Activated gamma-delta T cell treated with anti-CD3 and anti-CD28 coated beads, Interleukin-2, amount 50 U/mL, for 16 hours (primary cell): ENCODE results near the gene TJP2.
"Not testable (repeated sequence)": the region's sequence is repeated elsewhere in the genome, so short reads cannot be mapped to it uniquely, and the experiment has no call there.

Experiments used
- DNase-seq: peaks from one replicate; pipeline ENCODE4 v3.0.0-alpha.2; 2020; ENCODE audit warnings: low read depth

TJP2 gene

GRCh38 chr9:69158471-69158870, 15.6 kb upstream of the TJP2 start:
- DNase-seq: no peak

DNA sequence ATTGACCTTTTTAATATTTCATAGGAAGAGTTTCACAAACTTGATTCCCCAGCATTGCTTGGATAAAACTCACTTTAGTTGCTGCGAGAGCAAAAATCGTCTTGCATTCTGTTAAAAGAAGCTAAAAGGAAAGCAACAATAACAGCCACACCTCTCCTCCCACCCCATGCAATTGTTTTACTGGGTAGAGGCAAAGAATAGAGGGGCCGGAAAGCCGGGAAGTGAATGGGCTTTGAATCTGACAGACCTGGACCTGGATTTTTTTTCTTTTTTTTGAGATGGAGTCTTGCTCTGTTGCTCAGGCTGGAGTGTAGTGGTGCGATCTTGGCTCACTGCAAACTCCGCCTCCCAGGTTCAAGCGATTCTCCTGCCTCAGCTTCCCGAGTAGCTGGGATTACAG, 9.5 kb upstream of the TJP2 start:
- not testable (repeated sequence) for DNase-seq

GRCh38 chr9:69165581-69165980, 8.5 kb upstream of the TJP2 start:
- no peak for DNase-seq

DNA sequence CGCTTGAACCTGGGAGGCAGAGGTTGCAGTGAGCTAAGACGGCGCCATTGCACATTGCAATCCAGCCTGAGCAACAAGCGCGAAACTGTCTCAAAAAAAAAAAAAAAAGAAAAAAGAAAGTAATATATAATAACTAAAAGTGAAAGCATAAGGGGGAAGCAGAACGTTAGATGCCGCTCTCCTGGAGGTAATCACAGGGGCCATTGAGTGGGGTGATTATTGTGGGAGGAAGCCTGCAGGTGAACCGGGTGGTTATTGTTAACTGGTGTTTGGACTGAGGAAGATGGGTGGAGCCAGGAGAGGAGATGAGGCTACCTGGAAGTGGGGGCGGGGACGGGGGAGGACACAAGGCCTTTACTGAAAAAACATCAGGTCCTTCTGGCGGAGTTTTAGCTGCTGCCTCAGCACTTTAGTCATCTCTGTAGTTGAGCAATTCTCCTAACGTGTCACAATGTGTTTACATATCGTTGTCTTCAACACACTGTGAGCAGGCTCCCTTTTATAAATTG, 5.3 kb upstream of the TJP2 start:
- DNase-seq: no peak

DNA sequence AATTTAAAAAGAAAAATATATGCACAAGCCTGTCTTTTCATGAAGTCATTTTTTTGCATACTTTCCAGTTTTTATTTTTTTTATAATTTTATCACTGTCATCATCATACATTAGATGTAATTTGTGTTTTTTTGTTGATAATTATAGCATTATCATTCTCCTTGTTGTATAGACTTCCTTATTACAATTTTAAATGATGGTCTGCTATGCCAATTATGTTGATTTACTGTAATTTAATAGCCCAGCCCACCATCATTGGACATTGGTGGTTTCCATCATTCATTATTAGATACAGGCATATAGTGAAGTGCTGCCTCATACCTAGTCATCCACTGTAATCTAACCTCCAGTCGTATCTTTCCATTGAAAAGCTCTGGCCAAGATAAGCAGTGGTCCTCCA, 3.8 kb upstream of the TJP2 start:
- DNase-seq: no peak

DNA sequence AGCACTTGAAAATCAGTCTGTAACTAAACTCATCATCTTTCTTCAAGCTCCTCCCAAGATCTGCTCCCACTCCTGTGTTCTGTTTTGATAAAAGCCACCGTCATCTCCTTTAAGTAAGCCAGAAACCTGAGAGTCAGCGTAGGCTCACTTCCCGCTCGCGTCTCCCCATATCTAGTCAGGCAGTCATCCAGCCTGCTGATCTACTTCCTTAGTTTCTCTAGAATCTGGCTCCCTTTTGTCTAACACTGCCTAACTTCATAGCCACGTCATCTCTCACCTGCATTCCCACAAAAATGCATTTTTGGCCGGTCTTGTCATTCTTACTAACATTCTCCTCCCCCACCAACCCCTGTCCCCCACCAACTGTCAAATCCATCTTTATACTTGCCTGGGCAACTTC, 3.0 kb upstream of the TJP2 start:
- no peak for DNase-seq

DNA sequence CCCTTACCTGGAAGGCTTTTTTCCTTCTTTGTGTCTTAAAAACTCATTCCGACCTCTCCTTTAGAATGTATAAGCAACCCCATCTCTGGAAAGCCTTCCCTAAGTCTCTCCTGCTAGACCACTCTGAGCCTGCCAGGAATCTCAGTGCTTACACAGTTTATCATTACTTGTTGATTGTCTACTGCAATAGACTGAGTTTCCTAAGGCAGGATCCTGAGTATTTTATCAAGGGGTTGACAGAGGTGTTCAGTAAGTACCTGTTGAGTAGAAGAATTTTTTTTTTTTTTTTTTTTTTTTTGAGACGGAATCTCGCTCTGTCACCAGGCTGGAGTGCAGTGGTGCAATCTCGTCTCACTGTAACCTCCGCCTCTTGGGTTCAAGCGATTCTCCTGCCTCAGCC, 2.6 kb upstream of the TJP2 start:
- DNase-seq: no peak

GRCh38 chr9:69172895-69173294, 1.2 kb upstream of the TJP2 start:
- DNase-seq: no peak

- DNase-seq: no peak
Observed at GRCh38 chr9:69173497-69173890, 583 bp upstream of the TJP2 start.

DNA sequence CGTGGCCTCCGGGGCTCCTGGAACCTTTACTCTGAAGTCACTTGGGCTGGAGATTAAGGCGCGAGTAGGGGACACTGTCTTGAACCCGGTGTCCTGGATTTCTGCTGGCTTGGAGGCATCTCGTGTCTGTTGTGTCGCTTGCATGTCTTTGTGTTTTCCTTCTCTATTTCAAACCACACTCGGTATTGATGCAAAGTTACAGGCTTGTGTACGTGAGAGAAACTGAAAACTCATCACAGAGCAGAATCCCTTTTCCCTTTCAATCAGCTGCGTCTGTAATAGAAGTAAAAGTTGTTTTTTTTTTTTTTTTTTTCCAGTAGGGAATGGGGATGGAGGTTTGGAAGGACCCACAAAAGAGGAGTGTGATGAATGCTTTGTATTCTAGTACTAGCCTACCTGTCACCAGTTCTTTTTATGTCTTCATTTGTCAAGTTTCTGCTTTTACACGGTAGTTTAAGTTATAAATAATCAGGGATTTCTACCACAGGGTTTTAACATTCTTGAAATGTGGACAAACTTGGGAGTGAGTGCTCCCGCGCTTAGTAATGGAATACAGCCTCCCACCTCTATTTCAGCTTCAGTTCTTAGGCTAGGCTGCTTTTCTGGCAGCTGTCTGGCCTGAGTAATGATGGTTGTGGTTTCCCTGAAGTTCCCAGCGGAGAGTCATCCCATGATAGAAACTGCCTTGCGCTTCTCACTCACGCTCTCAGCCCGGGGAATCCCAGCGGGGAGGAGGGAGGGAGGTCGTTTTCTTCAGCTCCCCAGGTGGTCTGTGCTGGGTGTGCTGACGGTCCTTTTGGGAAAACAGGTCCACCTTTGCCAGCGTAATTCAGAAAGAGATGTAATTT, 763 bp downstream of the TJP2 start:
- no peak for DNase-seq

DNA sequence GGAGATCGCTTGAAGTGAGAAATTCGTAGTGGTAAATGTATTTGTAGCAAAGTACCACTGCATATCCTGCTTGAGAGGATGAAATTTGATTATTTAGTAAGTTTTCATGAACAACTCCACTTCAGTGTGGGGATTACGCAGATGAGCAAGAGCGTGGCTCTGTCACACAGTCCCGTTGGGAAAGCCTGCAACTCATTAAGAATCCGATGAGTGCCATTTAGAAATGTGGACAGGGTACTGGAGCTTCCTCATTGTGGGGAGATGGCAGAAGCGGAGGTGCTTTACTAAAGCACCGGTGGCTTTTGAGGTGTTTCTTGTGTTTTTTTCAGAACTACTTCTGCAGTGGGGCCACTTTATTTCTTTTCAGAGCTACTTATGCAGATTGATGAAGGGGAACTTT, 1.4 kb downstream of the TJP2 start:
- no peak for DNase-seq

DNA sequence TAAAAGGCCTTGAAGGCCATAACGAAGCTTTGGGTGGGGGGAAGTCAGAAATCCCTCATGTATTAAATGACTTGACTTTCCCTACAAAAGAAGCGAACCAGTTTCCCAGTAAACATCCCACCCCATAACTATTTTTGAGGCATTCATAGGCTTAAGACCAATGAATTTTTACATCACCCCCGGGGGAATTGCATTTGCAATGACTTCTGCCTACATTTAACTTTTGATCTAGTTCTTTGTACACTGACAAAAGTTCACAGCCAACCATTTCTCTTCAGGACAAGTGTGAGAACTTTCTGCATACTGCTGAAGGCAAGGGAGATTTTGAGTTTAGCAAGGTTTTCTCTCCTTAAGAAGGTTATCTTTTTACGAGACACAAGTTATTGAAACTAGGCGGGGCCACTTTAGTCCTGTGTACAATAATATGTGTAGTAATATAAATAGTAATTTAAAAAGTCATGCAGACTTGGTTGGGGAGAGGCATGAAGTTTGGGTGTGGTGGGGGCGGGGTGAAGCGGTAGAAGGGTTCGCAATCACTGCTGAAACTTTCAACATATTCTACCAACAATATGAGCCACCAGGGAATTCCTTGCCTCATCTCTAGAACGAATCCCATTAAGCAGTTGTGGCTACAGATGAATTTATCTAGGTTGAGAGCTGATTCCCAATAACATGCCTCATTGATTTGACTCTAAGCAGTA, 2.5 kb downstream of the TJP2 start:
- no peak for DNase-seq

DNA sequence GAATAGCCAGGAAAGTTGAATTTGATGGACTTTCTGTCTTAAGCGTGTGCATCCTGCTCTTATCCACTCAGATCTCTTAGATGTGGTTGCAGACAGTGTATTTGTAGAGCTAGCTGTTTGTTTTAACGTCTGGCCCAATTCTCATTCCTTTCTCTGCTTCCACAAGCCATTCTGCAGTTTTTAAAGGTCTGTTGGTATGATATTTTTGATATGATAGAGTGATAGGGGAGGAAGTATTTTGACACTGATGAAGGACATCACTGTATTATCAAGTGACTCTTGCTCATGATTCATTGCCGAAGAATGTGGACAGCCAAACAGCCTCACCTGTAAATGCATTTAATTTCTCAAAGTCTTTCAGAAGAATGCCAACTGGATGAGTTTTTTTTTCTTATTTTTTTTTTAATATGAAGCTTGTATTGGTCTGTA, 4.5 kb downstream of the TJP2 start:
- no peak for DNase-seq

DNA sequence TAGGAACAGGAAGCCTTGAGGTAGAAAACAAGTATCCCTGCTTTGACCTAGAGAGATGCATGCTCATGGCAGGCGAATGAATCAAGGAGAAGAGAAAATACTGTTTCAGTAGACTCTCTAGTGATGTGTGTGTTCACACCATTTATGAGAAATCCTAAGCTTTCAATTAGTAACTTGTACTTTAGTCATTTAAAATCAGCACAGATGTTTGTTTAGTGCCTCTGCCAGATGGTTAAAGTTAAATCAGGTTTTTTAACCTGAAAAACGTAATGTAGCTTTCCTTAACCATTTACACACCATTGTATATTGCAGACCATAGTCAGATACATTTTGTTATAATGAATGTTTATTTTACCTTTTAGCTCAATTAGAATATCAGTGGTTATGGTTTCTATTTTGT, 5.0 kb downstream of the TJP2 start:
- DNase-seq: no peak

GRCh38 chr9:69180200-69180599, 6.1 kb downstream of the TJP2 start:
- DNase-seq: no peak

DNA sequence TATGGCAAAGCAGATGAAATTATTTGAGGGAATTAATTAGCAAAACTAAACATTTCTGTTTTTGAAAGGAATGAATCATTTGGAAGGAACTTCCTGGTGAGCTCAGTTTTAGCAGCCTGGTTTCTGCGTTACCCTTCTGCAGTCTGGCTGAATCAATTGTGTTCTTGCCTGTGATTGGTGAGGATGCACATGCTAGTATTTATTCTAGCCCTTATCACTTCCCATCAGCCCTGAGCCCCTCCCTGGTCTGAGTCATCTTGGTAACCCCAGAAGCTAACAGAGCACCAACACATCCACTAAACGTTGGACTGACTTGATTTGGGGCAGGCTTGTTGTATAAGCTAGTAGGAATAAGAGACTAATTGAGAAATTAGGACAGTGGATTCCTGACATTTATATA, 6.6 kb downstream of the TJP2 start:
- no peak for DNase-seq

DNA sequence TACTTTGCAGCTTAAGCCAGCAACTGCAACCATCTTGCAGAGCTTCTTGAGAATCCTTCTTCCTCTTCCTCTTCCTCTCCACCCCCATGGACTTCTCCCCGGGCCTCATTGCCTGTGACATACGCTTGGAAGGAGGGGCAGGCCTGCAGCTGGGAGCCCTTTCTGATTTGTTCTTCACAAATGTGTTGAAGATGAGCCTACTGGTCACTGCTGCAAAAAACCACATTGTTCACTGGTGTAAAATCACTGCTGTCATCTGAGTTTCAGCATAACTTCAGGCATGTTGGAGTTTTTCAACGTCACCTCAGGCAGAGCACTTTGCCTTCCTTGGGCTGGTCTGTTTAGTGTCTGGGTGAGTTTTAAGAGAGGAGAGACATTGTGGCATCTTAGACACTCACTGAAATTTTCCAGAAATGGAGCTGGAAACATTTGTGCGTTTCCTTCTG, 7.9 kb downstream of the TJP2 start:
- DNase-seq: no peak

DNA sequence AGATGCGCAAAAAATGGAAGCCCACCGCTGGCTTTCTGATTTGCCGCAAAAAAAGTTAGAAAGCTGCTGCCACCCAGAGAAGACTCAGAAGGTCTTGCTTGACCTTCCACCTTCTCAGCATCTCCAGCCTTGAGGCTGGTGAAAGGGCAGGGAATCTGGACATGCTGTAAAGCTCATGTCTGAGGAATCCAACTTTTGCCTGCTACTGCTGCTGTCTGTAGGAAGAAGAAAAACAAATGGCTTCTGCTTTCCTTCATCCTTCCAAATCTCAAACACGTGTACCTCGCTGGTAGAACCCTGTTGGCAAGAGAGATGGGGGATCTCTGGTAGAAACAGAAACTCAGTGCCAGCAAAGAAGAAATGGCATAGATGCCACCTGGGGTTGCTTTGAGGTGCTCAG, 10.2 kb downstream of the TJP2 start:
- no peak for DNase-seq

DNA sequence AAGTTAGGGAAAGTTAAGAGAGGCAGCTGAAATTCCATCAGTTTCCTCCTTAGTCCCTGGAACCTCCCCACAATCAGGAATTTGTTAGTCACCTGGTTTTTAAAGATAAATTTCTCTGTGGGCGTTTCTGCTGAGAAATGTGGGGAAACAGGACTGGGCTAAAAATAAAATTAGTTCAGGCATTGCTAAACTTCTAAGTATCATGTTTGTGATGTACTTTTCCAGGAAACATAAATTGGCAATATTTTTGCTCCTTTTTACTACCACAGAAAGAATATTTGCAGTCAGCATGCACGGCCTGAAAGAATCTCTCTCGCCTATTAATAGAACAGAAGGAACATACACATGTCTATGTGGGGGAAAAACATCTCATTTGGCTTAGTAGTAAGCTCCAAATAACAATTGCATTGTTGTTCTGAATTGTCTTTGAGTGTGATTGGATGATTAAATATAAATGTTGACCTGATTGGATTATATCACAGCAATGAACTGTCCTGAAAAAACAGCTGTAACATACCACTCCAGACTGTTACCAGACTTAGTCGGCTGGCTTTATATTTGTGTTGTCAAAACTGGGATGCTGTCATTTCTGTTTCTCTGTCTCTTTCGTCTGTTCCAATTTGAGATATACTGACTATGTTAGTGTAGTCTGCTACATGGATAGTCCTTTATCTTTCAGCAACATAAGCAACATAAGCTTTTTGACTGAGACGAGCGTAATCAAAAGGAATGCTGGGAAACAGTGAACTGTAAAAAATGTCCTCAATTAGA, 12.9 kb downstream of the TJP2 start:
- DNase-seq: no peak

- DNase-seq: no peak
Observed at GRCh38 chr9:69188975-69189374, 14.9 kb downstream of the TJP2 start.

DNA sequence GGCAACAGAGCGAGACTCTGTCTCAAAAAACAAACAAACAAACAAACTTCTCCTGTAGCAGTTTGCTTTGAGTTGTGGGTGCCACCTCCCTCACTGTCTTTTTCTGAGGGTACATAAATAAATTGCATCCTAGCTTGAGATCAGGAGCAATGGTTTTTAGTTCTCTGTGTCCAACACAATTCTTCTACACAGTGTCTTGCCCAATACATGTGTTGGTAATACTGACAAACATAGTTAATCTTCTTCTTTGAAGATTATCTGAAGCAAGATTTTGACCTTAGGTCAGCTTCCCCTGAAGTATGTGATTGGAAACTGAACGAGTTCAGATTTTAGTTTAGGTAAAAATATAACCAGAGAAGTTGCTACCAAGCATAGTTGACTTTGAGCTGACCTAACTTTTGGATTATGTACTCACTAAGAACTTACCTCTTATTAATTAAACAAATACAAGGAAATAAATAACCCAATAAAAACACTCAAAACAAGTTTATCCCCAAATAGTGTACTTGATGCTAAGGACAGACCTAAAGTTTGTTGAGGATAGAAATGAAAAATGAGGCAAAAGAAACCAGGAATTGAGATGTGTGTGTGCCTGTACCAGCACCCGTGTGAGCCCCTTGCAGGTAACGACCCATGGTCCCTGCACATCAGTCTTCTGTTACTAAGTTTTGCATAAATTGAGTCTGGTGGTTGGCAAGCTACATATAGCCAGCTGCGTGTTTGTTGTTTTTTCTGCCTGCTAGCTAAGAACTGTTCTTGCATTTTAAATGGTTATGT, 16.2 kb downstream of the TJP2 start:
- no peak for DNase-seq

DNA sequence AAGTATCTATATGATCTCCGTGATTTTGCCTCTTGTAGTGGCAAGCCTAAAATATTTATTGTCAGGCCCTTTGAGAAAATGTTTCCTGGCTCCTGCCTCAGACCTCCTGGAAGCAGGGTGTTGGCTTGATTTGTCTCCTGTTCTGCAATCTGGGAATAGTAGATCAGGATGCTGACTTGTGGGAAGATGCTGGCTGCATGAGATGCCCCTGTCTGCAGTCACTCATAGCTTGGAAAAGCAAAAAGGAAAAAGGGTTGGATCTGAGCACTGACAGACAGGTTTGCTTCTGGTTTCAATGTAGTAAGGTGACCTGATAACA, 16.7 kb downstream of the TJP2 start:
- DNase-seq: no peak
